DMS53 treated with DMSO at 0.1 percent for 48 hours (cell line): Measurements from ENCODE around the gene ITSN1.
A peak's percentile ranks its signal among the peaks of the same experiment; 100 is the strongest.
"Not testable (repeated sequence)": the region's sequence is repeated elsewhere in the genome, so short reads cannot be mapped to it uniquely, and the experiment has no call there.

Source experiments
- DNase-seq: peaks from one replicate; lab custom pipeline; 2025; ENCODE audit not compliant: unreplicated experiment; lab: John Stamatoyannopoulos, UW

The ITSN1 gene

GRCh38 chr21:33915368-33916199 is 273.3 kb downstream of the ITSN1 start, which contains the start of gene ATP5PO:
ATP5PO (minus strand) TSS chr21:33915804; CDS start chr21:33915763, 41 bp downstream.
- peak; percentile 91 for DNase-seq

DNA sequence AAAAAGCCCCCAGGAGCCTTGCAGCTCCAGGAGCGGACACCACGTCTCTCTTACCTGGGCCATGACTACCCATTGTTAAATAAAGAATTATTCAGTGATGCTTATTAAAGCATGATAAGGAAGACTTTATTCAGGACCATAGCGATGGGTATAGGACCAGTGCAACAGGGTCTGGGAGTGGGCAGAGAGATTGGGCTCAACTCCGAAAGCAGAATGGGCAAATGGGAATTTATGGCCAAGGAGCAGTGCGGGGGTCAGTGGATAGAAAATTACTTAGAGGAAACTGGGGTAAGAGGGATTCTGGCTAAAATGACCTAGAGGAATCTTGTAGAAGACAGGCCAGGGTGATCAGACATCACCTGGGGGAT is 273.9 kb downstream of the ITSN1 start:
- no peak for DNase-seq

DNA sequence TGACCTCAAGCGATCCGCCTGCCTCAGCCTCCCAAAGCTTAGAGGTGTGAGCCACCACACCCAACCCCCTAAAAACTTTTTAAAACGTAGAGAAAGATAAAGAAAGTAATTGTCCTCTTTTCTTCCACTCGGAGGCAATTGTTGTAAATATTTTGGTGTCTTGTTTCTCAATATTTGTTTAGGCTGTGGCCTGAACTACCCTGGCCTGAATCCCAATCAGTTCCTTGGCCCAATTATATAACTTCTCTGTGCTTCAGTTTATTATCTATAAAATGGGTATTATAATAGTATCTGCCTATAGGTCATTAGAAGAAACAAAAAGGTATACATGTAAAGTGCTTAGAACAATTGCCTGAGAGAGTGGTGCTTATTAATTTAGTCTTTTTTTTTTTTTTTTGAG is 275.1 kb downstream of the ITSN1 start:
- DNase-seq: no peak

DNA sequence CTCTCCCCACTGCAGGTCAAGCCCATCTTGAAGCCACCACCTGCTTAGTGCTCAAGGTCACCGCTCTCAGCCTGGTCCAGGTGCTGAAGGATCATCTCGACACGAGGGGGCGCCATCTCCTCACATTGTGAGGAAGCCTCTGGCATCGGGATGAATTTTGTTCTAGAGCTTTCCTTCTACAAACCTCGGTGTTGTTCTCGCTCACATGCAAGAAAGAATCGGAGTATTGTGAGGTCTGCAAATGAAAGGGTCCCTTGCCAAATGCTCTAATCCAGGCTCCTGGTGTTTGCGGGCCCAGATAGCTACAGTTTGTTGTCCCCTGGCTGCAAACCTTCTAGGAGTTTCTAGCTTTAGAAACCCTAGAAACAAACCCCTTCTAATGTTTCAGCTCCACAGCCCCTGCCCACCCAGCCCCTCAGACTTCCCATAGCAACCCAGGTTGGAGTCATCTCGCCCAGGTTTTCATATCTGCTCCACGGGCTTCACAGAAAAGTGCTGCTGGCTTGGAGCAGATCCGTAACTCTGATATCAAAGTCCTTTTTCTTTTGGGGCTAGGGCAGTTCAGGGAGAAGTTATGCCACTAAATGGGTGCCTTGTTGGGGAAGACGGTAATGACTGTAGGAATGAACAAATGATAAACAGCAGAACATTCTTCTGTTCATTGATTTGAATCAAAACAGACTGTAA is 281.9 kb downstream of the ITSN1 start:
- peak; percentile 72 for DNase-seq

- no peak for DNase-seq
These were observed 282.4 kb downstream of the ITSN1 start for GRCh38 chr21:33924766-33925100.

GRCh38 chr21:33926248-33926647 is 283.9 kb downstream of the ITSN1 start:
- not testable (repeated sequence) for DNase-seq

DNA sequence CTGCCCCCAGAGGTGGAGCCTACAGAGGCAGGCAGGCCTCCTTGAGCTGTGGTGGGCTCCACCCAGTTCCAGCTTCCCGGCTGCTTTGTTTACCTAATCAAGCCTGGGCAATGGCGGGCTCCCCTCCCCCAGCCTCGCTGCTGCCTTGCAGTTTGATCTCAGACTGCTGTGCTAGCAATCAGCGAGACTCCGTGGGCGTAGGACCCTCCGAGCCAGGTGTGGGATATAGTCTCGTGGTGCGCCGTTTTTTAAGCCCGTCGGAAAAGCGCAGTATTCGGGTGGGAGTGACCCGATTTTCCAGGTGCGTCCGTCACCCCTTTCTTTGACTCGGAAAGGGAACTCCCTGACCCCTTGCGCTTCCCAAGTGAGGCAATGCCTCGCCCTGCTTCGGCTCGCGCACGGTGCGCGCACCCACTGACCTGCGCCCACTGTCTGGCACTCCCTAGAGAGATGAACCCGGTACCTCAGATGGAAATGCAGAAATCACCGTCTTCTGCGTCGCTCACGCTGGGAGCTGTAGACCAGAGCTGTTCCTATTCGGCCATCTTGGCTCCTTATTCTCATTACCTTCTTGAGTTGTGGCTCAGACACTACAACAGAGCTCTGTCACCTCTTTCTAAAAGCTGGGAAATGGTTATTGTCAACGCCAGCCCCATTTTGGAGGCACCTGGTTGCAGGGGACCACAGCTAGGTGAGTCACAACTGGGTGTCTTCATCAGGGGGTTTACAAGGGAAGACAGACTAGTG is 288.9 kb downstream of the ITSN1 start:
- DNase-seq: peak; percentile 21

DNA sequence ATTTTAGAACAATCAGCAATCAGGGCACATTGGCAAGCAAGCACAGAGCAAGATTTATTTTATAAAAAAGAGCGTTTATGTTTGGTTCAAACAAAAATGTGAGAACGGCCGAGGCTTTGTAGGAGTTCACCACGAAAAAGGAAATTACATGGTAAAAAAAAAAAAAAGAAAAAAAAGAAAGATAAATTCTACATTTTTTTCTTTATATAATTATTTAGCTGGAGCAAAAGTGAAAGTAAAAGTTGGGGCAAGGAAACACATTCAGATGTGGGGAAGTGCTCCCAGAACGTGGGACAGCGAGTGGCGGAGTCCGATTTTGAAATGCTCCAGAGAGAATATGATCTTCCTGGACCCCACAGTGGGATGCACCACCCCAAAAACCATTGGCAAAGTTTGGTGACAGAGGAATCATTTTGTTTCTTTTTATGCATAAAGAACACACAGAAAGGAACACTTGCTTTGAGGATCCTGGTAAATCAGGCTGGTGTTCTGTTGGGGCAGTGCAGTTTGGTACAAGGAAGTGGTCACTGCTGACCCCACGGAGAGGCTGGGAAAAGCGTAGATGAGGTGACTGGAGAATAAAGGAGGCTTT is 289.6 kb downstream of the ITSN1 start:
- no peak for DNase-seq

GRCh38 chr21:33932731-33933130 is 290.4 kb downstream of the ITSN1 start:
- DNase-seq: no peak

DNA sequence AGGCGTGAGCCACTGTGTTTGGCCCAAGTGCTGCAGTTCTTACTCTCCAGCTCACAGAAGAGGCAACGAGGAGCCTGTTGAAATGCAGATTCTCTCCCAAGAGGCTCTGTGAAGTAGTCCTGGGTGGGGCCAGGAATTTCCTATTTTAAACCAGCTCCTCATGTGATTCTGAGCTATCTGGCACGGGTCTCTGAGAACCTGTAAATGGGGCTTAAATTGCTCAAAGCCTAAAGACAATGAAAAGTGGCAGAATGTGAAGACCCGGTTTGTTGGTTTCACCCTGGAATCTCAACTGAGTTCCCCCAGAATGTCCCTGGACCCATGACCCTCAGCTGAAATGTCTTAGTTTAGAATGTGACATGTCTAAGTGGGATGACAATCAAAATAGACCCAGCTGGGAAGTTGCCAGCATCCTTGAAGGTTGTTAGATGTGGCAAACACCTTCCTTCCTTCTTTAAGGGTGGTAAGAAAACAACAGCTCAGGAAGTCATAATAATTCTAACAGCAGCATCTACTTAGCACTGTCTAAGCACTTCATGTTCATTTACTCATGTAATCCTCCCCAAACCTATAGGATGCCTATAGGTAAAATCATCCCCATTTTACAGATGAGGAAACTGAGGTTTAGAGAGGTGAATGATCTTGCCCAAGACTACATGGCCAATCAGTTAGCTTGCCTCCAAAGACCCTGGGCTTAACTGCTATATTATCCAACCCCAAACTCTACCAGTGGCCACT is 294.2 kb downstream of the ITSN1 start:
- no peak for DNase-seq

DNA sequence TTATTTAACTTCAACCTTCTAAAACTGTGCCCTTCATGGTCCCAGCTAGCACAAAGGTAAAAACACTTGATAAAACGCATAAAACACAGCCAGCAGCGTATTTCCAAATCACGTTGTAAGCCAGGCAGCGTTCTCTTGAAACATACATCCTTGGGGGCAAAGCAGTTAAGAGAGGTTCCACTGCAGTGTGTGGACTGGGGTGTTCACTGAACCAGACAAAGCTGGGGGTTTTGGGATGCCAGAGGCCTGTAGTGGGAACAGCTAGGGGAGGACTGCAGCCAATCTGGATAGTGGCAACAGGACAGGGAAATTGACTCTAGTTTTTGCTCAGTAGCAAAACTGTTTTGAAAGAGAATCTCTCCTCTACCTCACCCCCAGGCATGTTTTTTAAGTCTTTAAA is 294.8 kb downstream of the ITSN1 start:
- no peak for DNase-seq

- no peak for DNase-seq
These were observed 295.6 kb downstream of the ITSN1 start for GRCh38 chr21:33937931-33938339.

DNA sequence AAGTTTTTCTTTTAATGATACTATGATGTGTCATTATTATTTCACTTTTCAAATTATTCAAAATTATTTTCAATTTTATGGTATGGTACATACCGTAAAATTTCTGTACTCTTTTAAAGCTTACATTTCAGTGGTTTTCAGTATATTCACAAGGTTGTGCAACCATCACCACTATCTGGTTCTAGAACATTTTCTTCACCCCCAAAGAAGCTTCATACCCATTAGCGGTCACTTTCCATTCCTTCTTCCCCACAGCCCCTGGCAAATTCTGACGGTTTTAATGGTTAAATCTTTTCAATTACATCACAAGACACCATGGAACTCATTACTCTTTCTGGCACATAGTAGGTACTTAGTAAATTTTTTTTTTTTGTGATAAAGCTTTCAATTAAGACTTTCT is 296.1 kb downstream of the ITSN1 start:
- no peak for DNase-seq

DNA sequence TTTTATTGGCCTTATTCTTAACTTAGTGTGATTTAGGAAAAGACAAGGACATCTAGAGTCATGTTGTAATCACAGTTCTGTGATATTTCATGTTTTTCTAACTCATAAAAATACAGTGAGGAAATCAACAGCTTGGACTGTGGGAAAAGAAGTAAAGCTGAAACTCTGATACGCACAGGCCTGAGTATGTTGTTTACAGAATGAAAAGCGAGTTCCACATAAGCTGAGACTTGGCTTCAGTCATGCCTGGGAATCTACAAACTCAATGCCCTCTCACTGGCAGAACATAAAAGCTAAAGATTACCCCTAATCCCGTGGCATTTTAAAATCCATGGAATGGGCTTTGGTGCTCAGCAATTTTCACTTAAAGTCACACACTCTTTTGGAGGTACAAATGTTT is 296.9 kb downstream of the ITSN1 start:
- no peak for DNase-seq

DNA sequence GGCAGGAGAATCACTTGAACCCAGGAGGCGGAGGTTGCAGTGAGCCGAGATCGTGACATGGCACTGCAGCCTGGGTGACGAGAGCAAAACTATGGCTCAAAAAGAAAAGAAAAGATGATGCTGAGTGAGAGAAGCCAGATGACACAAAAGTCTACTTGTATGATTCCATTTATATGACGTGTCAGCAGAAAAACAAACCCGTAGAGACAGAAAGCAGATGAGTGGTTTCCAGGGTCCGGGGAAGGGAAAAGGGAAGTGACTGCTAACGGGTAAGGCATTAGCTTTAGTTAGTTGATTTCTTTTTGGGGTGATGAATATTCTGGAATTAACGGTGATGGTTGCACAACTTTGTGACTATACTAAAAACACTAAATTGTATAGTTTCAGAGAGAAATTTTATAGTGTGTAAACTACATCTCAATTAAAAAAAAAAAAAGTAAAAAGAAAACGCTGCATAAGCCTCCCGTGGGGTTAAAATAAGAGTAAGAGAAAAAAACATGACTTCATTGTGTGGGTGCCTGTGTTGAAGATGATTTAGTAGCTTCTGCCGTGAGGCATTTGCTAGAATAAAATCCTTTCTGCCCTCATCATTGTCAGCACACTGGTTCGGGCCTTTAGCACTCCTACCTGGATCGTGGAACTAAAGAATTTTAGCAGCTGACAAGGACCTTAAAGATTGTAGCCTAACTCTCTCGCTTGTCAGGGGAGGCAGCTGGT is 298.0 kb downstream of the ITSN1 start:
- DNase-seq: no peak

GRCh38 chr21:33940881-33941245 is 298.6 kb downstream of the ITSN1 start:
- DNase-seq: no peak

- DNase-seq: no peak
These were observed 300.1 kb downstream of the ITSN1 start for GRCh38 chr21:33942426-33942825.

DNA sequence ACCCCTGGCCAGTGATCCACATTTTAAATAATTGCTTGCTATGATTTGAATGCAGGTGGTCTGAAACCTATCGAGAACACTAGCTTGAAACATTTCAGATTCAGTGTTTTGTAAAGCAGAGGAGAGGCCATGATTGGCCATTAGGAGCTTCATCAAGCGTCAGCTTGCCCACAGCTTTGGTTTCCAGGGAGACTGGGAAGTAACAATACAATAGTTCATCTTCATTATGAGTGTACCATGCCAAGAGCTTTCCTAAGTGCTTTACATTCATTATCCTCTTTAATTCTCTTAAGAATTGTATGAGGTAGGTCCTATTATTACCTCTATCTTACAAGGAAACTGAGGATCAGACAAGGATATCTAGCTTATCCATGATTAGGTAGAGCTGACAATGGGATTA is 301.0 kb downstream of the ITSN1 start:
- DNase-seq: no peak

DNA sequence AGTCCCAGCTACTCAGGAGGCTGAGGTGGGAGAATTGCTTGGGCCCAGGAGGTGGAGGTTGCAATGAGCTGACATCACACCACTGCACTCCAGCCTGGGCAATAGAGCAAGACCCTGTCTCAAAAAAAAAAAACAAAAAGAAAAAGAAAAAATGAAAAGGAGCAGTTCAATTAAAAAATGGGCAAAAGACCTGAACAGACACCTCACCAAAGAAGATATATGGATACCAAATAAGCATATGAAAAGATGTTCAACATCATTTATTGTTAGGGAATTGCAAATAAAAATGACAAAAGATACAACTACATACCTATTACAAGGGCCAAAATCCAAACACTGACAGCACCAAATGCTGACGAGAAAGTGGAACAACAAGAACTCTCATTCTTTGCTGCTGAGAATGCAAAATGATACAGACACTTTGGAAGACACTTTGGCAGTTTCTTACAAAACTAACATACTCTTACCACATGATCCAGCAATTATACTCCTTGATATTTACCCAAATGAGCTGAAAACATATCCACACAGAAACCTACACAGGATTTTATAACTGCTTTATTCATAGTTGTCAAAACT is 302.0 kb downstream of the ITSN1 start:
- no peak for DNase-seq
